ENCODE measurements around the gene UBE2L6. TPM values are rescaled to one million over a fixed set of nuclear protein-coding genes. Genes with fewer than 3 reads are reported as not detected.

UBE2L6 gene
- total RNA-seq, 1 donor from 2014 or later: 163 TPM

GRCh38 chr11:57596266-57596885 is 28.9 kb upstream of the UBE2L6 start:
- Mint-ChIP-seq H3K4me3 (no peak overlapping the region), H3K9me3 (no peaks in the 10 kb centered on the region), H3K36me3 (ENCODE audit: low read depth) (no peaks in the 10 kb centered on the region), H3K4me1 (ENCODE audit: low read depth) (no peaks in the 10 kb centered on the region), H3K27ac (no peak overlapping the region), H3K27me3 (ENCODE audit: insufficient read depth) (peaks cover 30% of the 10 kb centered on the region)
- DNase-seq (ENCODE audit: low spot score): no peak
- intact Hi-C loops (cut with micrococcal nuclease): no loop called here

GRCh38 chr11:57588046-57588710 is 20.7 kb upstream of the UBE2L6 start:
- no peak overlapping the region for H3K27ac Mint-ChIP-seq
- DNase-seq (ENCODE audit: low spot score): no peak
- H3K4me1 Mint-ChIP-seq (ENCODE audit: low read depth): no peaks in the 10 kb centered on the region
- no peaks in the 10 kb centered on the region for H3K9me3 Mint-ChIP-seq
- no peak overlapping the region for H3K4me3 Mint-ChIP-seq
- H3K36me3 Mint-ChIP-seq (ENCODE audit: low read depth): no peaks in the 10 kb centered on the region
- peaks cover 5% of the 10 kb centered on the region for H3K27me3 Mint-ChIP-seq (ENCODE audit: insufficient read depth)
- intact Hi-C loops (cut with micrococcal nuclease): no loop called here

- Mint-ChIP-seq H3K4me1 (ENCODE audit: low read depth) (no peaks in the 10 kb centered on the region), H3K4me3 (no peak overlapping the region), H3K9me3 (no peaks in the 10 kb centered on the region), H3K36me3 (ENCODE audit: low read depth) (no peaks in the 10 kb centered on the region), H3K27me3 (ENCODE audit: insufficient read depth) (peaks cover 3% of the 10 kb centered on the region), H3K27ac (no peak overlapping the region)
- no peak for DNase-seq (ENCODE audit: low spot score)
- intact Hi-C loops (cut with micrococcal nuclease): no loop called here
Measured at GRCh38 chr11:57586711-57587245, 19.3 kb upstream of the UBE2L6 start.

- intact Hi-C loops (cut with micrococcal nuclease): no loop called here
- H3K4me1 Mint-ChIP-seq (ENCODE audit: low read depth): no peaks in the 10 kb centered on the region
- peaks cover 1% of the 10 kb centered on the region for H3K27me3 Mint-ChIP-seq (ENCODE audit: insufficient read depth)
- no peak for DNase-seq (ENCODE audit: low spot score)
- H3K4me3 Mint-ChIP-seq: no peak overlapping the region
- H3K27ac Mint-ChIP-seq: no peak overlapping the region
- H3K9me3 Mint-ChIP-seq: no peaks in the 10 kb centered on the region
- no peaks in the 10 kb centered on the region for H3K36me3 Mint-ChIP-seq (ENCODE audit: low read depth)
Measured at GRCh38 chr11:57585301-57585700, 17.8 kb upstream of the UBE2L6 start.

- peaks cover 8% of the 10 kb centered on the region for H3K27me3 Mint-ChIP-seq (ENCODE audit: insufficient read depth)
- H3K27ac Mint-ChIP-seq: no peak overlapping the region
- DNase-seq (ENCODE audit: low spot score): no peak
- no peaks in the 10 kb centered on the region for H3K4me1 Mint-ChIP-seq (ENCODE audit: low read depth)
- H3K4me3 Mint-ChIP-seq: no peak overlapping the region
- no peaks in the 10 kb centered on the region for H3K9me3 Mint-ChIP-seq
- no peaks in the 10 kb centered on the region for H3K36me3 Mint-ChIP-seq (ENCODE audit: low read depth)
- intact Hi-C loops (cut with micrococcal nuclease): no loop called here
Measured at GRCh38 chr11:57584341-57584740, 16.9 kb upstream of the UBE2L6 start.

GRCh38 chr11:57574061-57574460 is 6.6 kb upstream of the UBE2L6 start:
- H3K4me3 Mint-ChIP-seq: no peak overlapping the region
- no peak for DNase-seq (ENCODE audit: low spot score)
- H3K27me3 Mint-ChIP-seq (ENCODE audit: insufficient read depth): peaks cover 17% of the 10 kb centered on the region
- no peaks in the 10 kb centered on the region for H3K4me1 Mint-ChIP-seq (ENCODE audit: low read depth)
- no peaks in the 10 kb centered on the region for H3K9me3 Mint-ChIP-seq
- H3K36me3 Mint-ChIP-seq (ENCODE audit: low read depth): no peaks in the 10 kb centered on the region
- intact Hi-C loops (cut with micrococcal nuclease): no loop called here
- no peak overlapping the region for H3K27ac Mint-ChIP-seq

GRCh38 chr11:57571606-57572005 is 4.1 kb upstream of the UBE2L6 start:
- no peak for DNase-seq (ENCODE audit: low spot score)
- no peaks in the 10 kb centered on the region for H3K9me3 Mint-ChIP-seq
- peaks cover 14% of the 10 kb centered on the region for H3K4me1 Mint-ChIP-seq (ENCODE audit: low read depth)
- H3K36me3 Mint-ChIP-seq (ENCODE audit: low read depth): peaks cover 3% of the 10 kb centered on the region
- peaks cover 6% of the 10 kb centered on the region for H3K27me3 Mint-ChIP-seq (ENCODE audit: insufficient read depth)
- intact Hi-C loops (cut with micrococcal nuclease): no loop called here
- H3K27ac Mint-ChIP-seq: no peak overlapping the region
- H3K4me3 Mint-ChIP-seq: no peak overlapping the region

GRCh38 chr11:57568330-57568766 is 876 bp upstream of the UBE2L6 start:
- Mint-ChIP-seq H3K27me3 (ENCODE audit: insufficient read depth) (no peaks in the 10 kb centered on the region), H3K9me3 (no peaks in the 10 kb centered on the region)
- DNase-seq (ENCODE audit: low spot score): peak; percentile 81

GRCh38 chr11:57566905-57567514 is 462 bp downstream of the UBE2L6 start:
- H3K9me3 Mint-ChIP-seq: no peaks in the 10 kb centered on the region
- intact Hi-C loops (cut with micrococcal nuclease): loop anchor here (1.0 to 5.0 kb wide), 4 partner anchors 37 to 1010 kb away; partner anchors contain the start of genes LPXN, TIMM10 and ZFP91
- H3K27me3 Mint-ChIP-seq (ENCODE audit: insufficient read depth): no peaks in the 10 kb centered on the region
- H3K4me3 Mint-ChIP-seq: peak overlapping the region; percentile 99
- peak; percentile 40 for DNase-seq (ENCODE audit: low spot score)
- peak overlapping the region; percentile 85 for H3K27ac Mint-ChIP-seq
- peaks cover 47% of the 10 kb centered on the region for H3K4me1 Mint-ChIP-seq (ENCODE audit: low read depth)
- H3K36me3 Mint-ChIP-seq (ENCODE audit: low read depth): peaks cover 22% of the 10 kb centered on the region

More at GRCh38 chr11:57568330-57568766, 876 bp upstream of the UBE2L6 start:
- H3K4me3 Mint-ChIP-seq: peak overlapping the region; percentile 99
- intact Hi-C loops (cut with micrococcal nuclease): loop anchor here (1.0 to 5.0 kb wide), 12 partner anchors 73 to 1009 kb away; partner anchors contain the start of genes CLP1, LPXN, MED19 and SELENOH
- peak overlapping the region; percentile 97 for H3K27ac Mint-ChIP-seq
- H3K36me3 Mint-ChIP-seq (ENCODE audit: low read depth): peaks cover 18% of the 10 kb centered on the region
- H3K4me1 Mint-ChIP-seq (ENCODE audit: low read depth): peaks cover 39% of the 10 kb centered on the region

- Mint-ChIP-seq H3K4me1 (ENCODE audit: low read depth) (peaks cover 54% of the 10 kb centered on the region), H3K9me3 (no peaks in the 10 kb centered on the region), H3K4me3 (peak overlapping the region; percentile 99), H3K27ac (peak overlapping the region; percentile 85), H3K36me3 (ENCODE audit: low read depth) (peaks cover 26% of the 10 kb centered on the region), H3K27me3 (ENCODE audit: insufficient read depth) (no peaks in the 10 kb centered on the region)
- peak; percentile 40 for DNase-seq (ENCODE audit: low spot score)
- intact Hi-C loops (cut with micrococcal nuclease): loop anchor here (1.0 to 5.0 kb wide), 4 partner anchors 36 to 1011 kb away; partner anchors contain the start of genes LPXN, TIMM10 and ZFP91
Measured at GRCh38 chr11:57566005-57566904, 1.2 kb downstream of the UBE2L6 start.

GRCh38 chr11:57562596-57562995 is 4.9 kb downstream of the UBE2L6 start:
- no peak overlapping the region for H3K4me3 Mint-ChIP-seq
- H3K9me3 Mint-ChIP-seq: no peaks in the 10 kb centered on the region
- no peak for DNase-seq (ENCODE audit: low spot score)
- peak overlapping the region; percentile 76 for H3K27ac Mint-ChIP-seq
- H3K27me3 Mint-ChIP-seq (ENCODE audit: insufficient read depth): no peaks in the 10 kb centered on the region
- intact Hi-C loops (cut with micrococcal nuclease): no loop called here
- peaks cover 49% of the 10 kb centered on the region for H3K4me1 Mint-ChIP-seq (ENCODE audit: low read depth)
- peaks cover 38% of the 10 kb centered on the region for H3K36me3 Mint-ChIP-seq (ENCODE audit: low read depth)

GRCh38 chr11:57560146-57560545 is 7.3 kb downstream of the UBE2L6 start:
- Mint-ChIP-seq H3K4me1 (ENCODE audit: low read depth) (peaks cover 35% of the 10 kb centered on the region), H3K27ac (no peak overlapping the region), H3K4me3 (no peak overlapping the region), H3K36me3 (ENCODE audit: low read depth) (peaks cover 44% of the 10 kb centered on the region), H3K27me3 (ENCODE audit: insufficient read depth) (peaks cover 1% of the 10 kb centered on the region), H3K9me3 (no peaks in the 10 kb centered on the region)
- intact Hi-C loops (cut with micrococcal nuclease): no loop called here
- no peak for DNase-seq (ENCODE audit: low spot score)

Measured in activated T-helper 1 cell treated with anti-CD3 and anti-CD28 coated beads, Interleukin-12 subunit alpha, Interleukin-12 subunit beta, Interleukin-2, Interleukin-4 antibody, amounts not matched to agents 30 ng/mL and 10 ng/mL and 1 ng/mL, durations not matched to agents 14 hours and 24 hours and 36 hours (primary cell).